HG03175 (cell line): ENCODE results near the gene UBASH3A.

Experiments
- ATAC-seq: cut with Tn5 transposase; IDR thresholded peaks from one replicate; pipeline ENCODE4 v1.9.1; 2021; ENCODE audit warnings: mild to moderate bottlenecking, moderate library complexity; ENCODE audit not compliant: unreplicated experiment

The UBASH3A gene

GRCh38 chr21:42373908-42374455 is 29.7 kb upstream of the UBASH3A start:
- no peak for ATAC-seq

- ATAC-seq = no peak
Observed at GRCh38 chr21:42374457-42374856, 29.2 kb upstream of the UBASH3A start.

- no peak for ATAC-seq
Observed at GRCh38 chr21:42374864-42375499, 28.7 kb upstream of the UBASH3A start.

- ATAC-seq = no peak
Observed at GRCh38 chr21:42375506-42375905, 28.2 kb upstream of the UBASH3A start.

- ATAC-seq = no peak
Observed at GRCh38 chr21:42375966-42376337, 27.8 kb upstream of the UBASH3A start.

GRCh38 chr21:42376338-42376982 is 27.2 kb upstream of the UBASH3A start:
- ATAC-seq = no peak

- no peak for ATAC-seq
Observed at GRCh38 chr21:42377211-42377950, 26.3 kb upstream of the UBASH3A start.

GRCh38 chr21:42377951-42378340 is 25.8 kb upstream of the UBASH3A start:
- ATAC-seq = no peak

- no peak for ATAC-seq
Observed at GRCh38 chr21:42378418-42378817, 25.3 kb upstream of the UBASH3A start.

- no peak for ATAC-seq
Observed at GRCh38 chr21:42379426-42380215, 24.1 kb upstream of the UBASH3A start.

- ATAC-seq = no peak
Observed at GRCh38 chr21:42381347-42381984, 22.2 kb upstream of the UBASH3A start.

- ATAC-seq = no peak
Observed at GRCh38 chr21:42382915-42383314, 20.8 kb upstream of the UBASH3A start.

- ATAC-seq = no peak
Observed at GRCh38 chr21:42383331-42383730, 20.4 kb upstream of the UBASH3A start.

GRCh38 chr21:42384156-42384945 is 19.4 kb upstream of the UBASH3A start:
- no peak for ATAC-seq

GRCh38 chr21:42384989-42385388 is 18.7 kb upstream of the UBASH3A start:
- no peak for ATAC-seq

- ATAC-seq = no peak
Observed at GRCh38 chr21:42385619-42386018, 18.1 kb upstream of the UBASH3A start.

- ATAC-seq = no peak
Observed at GRCh38 chr21:42386034-42386591, 17.6 kb upstream of the UBASH3A start.

GRCh38 chr21:42387164-42387563 is 16.5 kb upstream of the UBASH3A start:
- ATAC-seq = no peak

- ATAC-seq = no peak
Observed at GRCh38 chr21:42387843-42388340, 15.8 kb upstream of the UBASH3A start.
